IMR-90 (cell line): Measurements from ENCODE around the gene GPR35. TPM values are rescaled to one million over a fixed set of nuclear protein-coding genes. Genes with fewer than 3 reads are reported as not detected.
A peak's percentile ranks its signal among the peaks of the same experiment; 100 is the strongest.

Experiments
- ATAC-seq: fragments of 200-7000 bp; cut with Tn5 transposase; 2 replicates; pipeline ENCODE4 v1.9.1; 2020; ENCODE audit warnings: low read depth, mild to moderate bottlenecking, moderate library complexity
- BruUV-seq: library from RNA; stranded (reverse); fragments of 400-500 nt; replicated peaks from 2 replicates; lab custom pipeline; 2021; lab: Mats Ljungman, UMichigan
- CTCF ChIA-PET: fragments of 300-600 bp; formaldehyde crosslinking; extraction: SDS; loops from one replicate; lab custom pipeline; 2021; ENCODE audit warnings: antibody characterized with exemption; lab: Yijun Ruan, JAX
- POLR2A ChIA-PET: fragments of 300-600 bp; sonication (Branson Sonifier 250); formaldehyde crosslinking; loops from one replicate; lab custom pipeline; 2022; ENCODE audit warnings: antibody characterized with exemption; ENCODE audit not compliant: unreplicated experiment; lab: Charles Lee
- DNase-seq: peaks from one replicate; pipeline ENCODE4 v3.0.0; 2013
- H2AFZ ChIP-seq: replicated peaks from 2 replicates; pipeline ENCODE3; 2013; ENCODE audit warnings: low read length, mild to moderate bottlenecking; ENCODE audit not compliant: poor library complexity
- H2AK5ac ChIP-seq: 2 replicates; pipeline ENCODE4 v1.6.1; 2013; ENCODE audit warnings: low read depth, low read length, inconsistent platforms
- H2AK9ac ChIP-seq: replicated peaks from 2 replicates; pipeline ENCODE3; 2013; ENCODE audit warnings: mild to moderate bottlenecking, low read depth, low read length, moderate library complexity; ENCODE audit not compliant: poor library complexity
- H2BK120ac ChIP-seq: 2 replicates; pipeline ENCODE4 v1.6.1; 2013; ENCODE audit warnings: low read depth, low read length, inconsistent platforms
- H2BK15ac ChIP-seq: 3 replicates; pipeline ENCODE4 v1.6.1; 2013; ENCODE audit warnings: low read depth, low read length, inconsistent platforms
- H2BK20ac ChIP-seq: 2 replicates; pipeline ENCODE4 v1.6.1; 2013; ENCODE audit warnings: low read depth, mild to moderate bottlenecking, inconsistent platforms, low read length, moderate library complexity
- H2BK5ac ChIP-seq: 2 replicates; pipeline ENCODE4 v1.6.1; 2013; ENCODE audit warnings: mild to moderate bottlenecking, low read depth, low read length, inconsistent platforms; ENCODE audit not compliant: poor library complexity, severe bottlenecking
- H3K14ac ChIP-seq: replicated peaks from 2 replicates; pipeline ENCODE4 v1.6.1; 2013; ENCODE audit warnings: low read depth, low read length, inconsistent platforms
- H3K18ac ChIP-seq: 2 replicates; pipeline ENCODE4 v1.6.1; 2013; ENCODE audit warnings: low read depth, low read length, control low read depth
- H3K23ac ChIP-seq: 2 replicates; pipeline ENCODE4 v1.6.1; 2013; ENCODE audit warnings: low read depth, low read length, inconsistent platforms
- H3K27ac ChIP-seq: 2 replicates; pipeline ENCODE4 v1.5.1; 2013; ENCODE audit warnings: mild to moderate bottlenecking, control low read depth, low read length; ENCODE audit not compliant: insufficient read depth
- H3K27me3 ChIP-seq: 2 replicates; pipeline ENCODE4 v1.6.1; 2013; ENCODE audit warnings: low read length; ENCODE audit not compliant: control insufficient read depth, insufficient read depth
- H3K36me3 ChIP-seq: 2 replicates; pipeline ENCODE4 v1.6.1; 2013; ENCODE audit warnings: low read length, mixed read lengths; ENCODE audit not compliant: control insufficient read depth, insufficient read depth
- H3K4ac ChIP-seq: 2 replicates; pipeline ENCODE4 v1.6.1; 2013; ENCODE audit warnings: low read depth, low read length, inconsistent platforms
- H3K4me1 ChIP-seq: 2 replicates; pipeline ENCODE4 v1.6.1; 2013; ENCODE audit warnings: low read length, mixed read lengths; ENCODE audit not compliant: control insufficient read depth, insufficient read depth
- H3K4me2 ChIP-seq: 2 replicates; pipeline ENCODE4 v1.6.1; 2013; ENCODE audit warnings: low read depth, mild to moderate bottlenecking, control low read depth, low read length, moderate library complexity
- H3K4me3 ChIP-seq: 2 replicates; pipeline ENCODE4 v1.5.1; 2013; ENCODE audit warnings: low read depth, mild to moderate bottlenecking, control low read depth, low read length, moderate library complexity; ENCODE audit not compliant: insufficient read depth
- H3K56ac ChIP-seq: 2 replicates; pipeline ENCODE4 v1.6.1; 2013; ENCODE audit warnings: low read length, inconsistent platforms; ENCODE audit not compliant: insufficient read depth; ENCODE audit errors: extremely low read depth
- H3K79me1 ChIP-seq, 2 experiments: 2 replicates each; pipeline ENCODE4 v1.6.1; 2013; ENCODE audit warnings: low read length in 2 of 2, inconsistent platforms in 1 of 2, low read depth in 1 of 2
- H3K9ac ChIP-seq: 2 replicates; pipeline ENCODE4 v1.6.1; 2013; ENCODE audit warnings: low read depth, low read length, control low read depth
- H3K9me1 ChIP-seq: 2 replicates; pipeline ENCODE4 v1.6.1; 2013; ENCODE audit warnings: low read length, inconsistent platforms; ENCODE audit not compliant: insufficient read depth
- H3K9me3 ChIP-seq: 2 replicates; pipeline ENCODE4 v1.6.1; 2013; ENCODE audit warnings: low read length; ENCODE audit not compliant: control insufficient read depth, insufficient read depth
- H4K20me1 ChIP-seq: 2 replicates; pipeline ENCODE4 v1.6.1; 2013; ENCODE audit warnings: low read length, inconsistent platforms; ENCODE audit not compliant: insufficient read depth
- H4K5ac ChIP-seq: 2 replicates; pipeline ENCODE4 v1.6.1; 2013; ENCODE audit warnings: mild to moderate bottlenecking, low read depth, low read length, control low read depth
- H4K8ac ChIP-seq, 2 experiments: 2 replicates each; pipeline ENCODE4 v1.6.1; 2013; ENCODE audit warnings: low read depth in 2 of 2, low read length in 2 of 2, control low read depth in 1 of 2, inconsistent platforms in 1 of 2
- H4K91ac ChIP-seq: 2 replicates; pipeline ENCODE4 v1.6.1; 2013; ENCODE audit warnings: low read depth, low read length, inconsistent platforms; ENCODE audit not compliant: insufficient read depth
- BHLHE40 ChIP-seq: fragments of 150-350 bp; IDR thresholded peaks from 2 replicates; pipeline ENCODE4 v1.6.1; 2016; ENCODE audit warnings: mild to moderate bottlenecking, low read depth, low read length
- FOS ChIP-seq: fragments of 150-350 bp; IDR thresholded peaks from 2 replicates; pipeline ENCODE4 v1.6.1; 2016; ENCODE audit warnings: low read depth, low read length
- MXI1 ChIP-seq: IDR thresholded peaks from 2 replicates; pipeline ENCODE4 v1.6.1; 2012; ENCODE audit warnings: low read depth, mild to moderate bottlenecking, low read length, moderate library complexity, borderline replicate concordance
- POLR2A ChIP-seq: IDR thresholded peaks from 2 replicates; pipeline ENCODE4 v1.6.1; 2012; ENCODE audit warnings: mild to moderate bottlenecking, low read depth, low read length
- RAD21 ChIP-seq: IDR thresholded peaks from 2 replicates; pipeline ENCODE4 v1.6.1; 2012; ENCODE audit warnings: low read length, improper control_type of control experiment
- RFX5 ChIP-seq: IDR thresholded peaks from 2 replicates; pipeline ENCODE4 v1.8.0; 2012; ENCODE audit warnings: low read depth, mild to moderate bottlenecking, low read length, moderate library complexity
- SMC3 ChIP-seq: fragments of 150-350 bp; IDR thresholded peaks from 2 replicates; pipeline ENCODE4 v1.6.1; 2016; ENCODE audit warnings: low read depth, mild to moderate bottlenecking, antibody characterized with exemption, low read length, moderate library complexity
- WGBS, 2 experiments: methylation state at CpG; one replicate each; pipeline versions ENCODE4 v1.1.5 to v1.1.7; 2013; ENCODE audit warnings: missing lambda C conversion rate in 2 of 2; ENCODE audit not compliant: insufficient read length in 1 of 2; ENCODE audit errors: extremely low coverage in 2 of 2; 5-methylcytosine and 5-hydroxymethylcytosine counted together
- dilution Hi-C: fragments of 300-500 bp; cut with HindIII; formaldehyde crosslinking; loops from one replicate; pipeline ENCODE4 v1.14.3; 2018; ENCODE audit warnings: low sequenced_read_pairs; ENCODE audit not compliant: unreplicated experiment
- in situ Hi-C: fragments of 300-500 bp; cut with MboI; formaldehyde crosslinking; loops from 3 replicates; pipeline ENCODE4 v1.14.3; 2019; ENCODE audit warnings: low sequenced_read_pairs, inconsistent platforms, mixed read lengths
- intact Hi-C: fragments of 100-400 bp; cut with micrococcal nuclease; formaldehyde crosslinking; loops from 2 replicates; pipeline ENCODE4 v1.10.0; 2022
- polyA plus RNA-seq, 3 experiments: library from polyadenylated mRNA; depleted of rRNA; stranded (reverse); fragments of >200 nt; gene quantifications; 2 replicates each; pipeline ENCODE4 v1.2.3, GENCODE V29; 2012; ENCODE audit warnings: low replicate concordance in 1 of 3
- total RNA-seq: library from RNA; depleted of rRNA; stranded (reverse); fragments of >200 nt; gene quantifications from 2 replicates; pipeline ENCODE4 v1.2.3, GENCODE V29; 2012
- TF ChIP-seq, protein P1 (sequence below): fragments of 150-350 bp; IDR thresholded peaks from 2 replicates; pipeline ENCODE4 v1.6.1; 2016; ENCODE audit warnings: low read depth, mild to moderate bottlenecking, low read length, moderate library complexity, borderline replicate concordance
- TF ChIP-seq, protein P2 (sequence below): fragments of 150-350 bp; IDR thresholded peaks from 2 replicates; pipeline ENCODE4 v1.6.1; 2017; ENCODE audit warnings: mild to moderate bottlenecking, antibody characterized with exemption, low read length, low read depth

GPR35 gene
- total and polyA plus RNA-seq, 2 of the 4 experiments (the other 2 are of a cell fraction) = 0.31 TPM; not detected in 1

DNA sequence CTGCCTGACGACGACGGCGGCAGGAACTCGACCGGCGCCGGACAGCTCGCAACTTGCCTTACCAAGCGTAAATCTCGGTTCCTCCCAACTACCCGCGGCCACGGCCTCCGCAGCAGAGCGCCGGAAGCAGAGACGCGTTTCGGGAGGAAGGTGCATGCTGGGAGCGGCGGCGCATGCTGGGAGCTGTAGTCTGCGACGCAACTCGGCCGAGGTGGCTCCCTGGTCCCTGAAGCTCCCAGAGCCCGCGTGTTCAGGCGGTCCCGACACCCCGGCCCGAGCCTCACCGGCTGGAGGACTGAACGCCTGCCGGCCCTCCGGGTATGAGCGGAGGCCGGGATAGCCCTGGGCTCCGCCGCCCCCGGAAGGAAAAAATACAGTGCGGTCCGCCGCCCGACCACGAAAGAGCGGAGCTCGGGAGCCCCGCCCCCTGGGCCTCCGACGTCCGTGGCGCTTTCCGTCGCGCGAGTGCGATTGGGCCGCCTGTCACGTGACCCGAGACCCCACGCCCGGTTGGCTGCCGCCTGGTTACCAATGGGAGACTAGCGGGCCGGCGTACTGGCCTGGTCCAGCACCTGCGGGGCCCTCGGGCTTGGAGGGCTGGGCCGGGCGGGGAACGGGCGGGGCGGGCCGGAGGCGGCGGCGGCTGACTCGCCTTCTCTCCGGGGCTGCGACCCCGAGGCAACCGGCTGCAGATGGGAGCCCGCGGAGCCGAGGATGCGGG is 38.9 kb upstream of the GPR35 start, which contains the start of gene CAPN10 (continued):
- TF ChIP-seq POLR2A (peak; percentile 82; the same call in 1 of the 2 replicates), MXI1 (peak; percentile 72; the same call in 1 of the 2 replicates)

DNA sequence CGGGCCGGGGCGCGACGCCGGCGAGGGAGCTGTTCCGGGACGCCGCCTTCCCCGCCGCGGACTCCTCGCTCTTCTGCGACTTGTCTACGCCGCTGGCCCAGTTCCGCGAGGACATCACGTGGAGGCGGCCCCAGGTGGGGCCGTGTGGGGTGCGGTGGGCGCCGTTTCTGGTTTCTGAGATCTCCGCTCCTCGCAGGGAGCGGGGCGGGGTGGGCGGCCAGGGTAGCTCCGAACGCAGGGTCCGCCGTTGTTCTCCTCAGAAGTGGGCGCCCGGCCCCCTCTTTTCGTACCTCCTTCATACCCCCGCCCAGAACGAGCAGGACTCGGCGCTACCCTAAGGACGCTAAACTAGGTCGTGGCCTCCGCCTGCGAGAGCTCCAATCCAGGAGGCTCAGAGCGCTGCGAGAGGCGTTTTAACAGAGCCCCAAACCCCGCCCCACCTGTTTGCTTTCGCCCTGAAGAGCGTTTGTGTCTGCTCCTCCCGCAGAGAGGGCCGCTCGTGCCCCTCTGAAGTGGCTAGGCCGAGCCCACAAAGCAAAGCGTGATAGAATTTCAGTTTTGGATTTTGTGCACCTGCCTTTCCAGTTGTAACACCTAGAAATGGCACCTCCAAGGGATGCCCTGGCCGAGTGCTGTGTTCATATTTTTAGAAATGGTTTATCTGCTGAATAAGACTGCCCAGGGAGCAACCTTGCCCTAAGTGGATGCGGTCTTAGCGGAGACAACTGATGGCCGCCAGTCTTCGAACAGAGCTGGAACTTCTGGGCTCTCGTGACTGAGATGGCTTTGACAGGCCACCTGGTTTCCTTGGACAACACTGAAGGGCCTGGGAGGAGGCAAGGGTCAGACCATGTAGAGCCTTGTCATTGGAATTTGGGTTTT is 38.1 kb upstream of the GPR35 start:
- DNase-seq = no peak
- H3K14ac ChIP-seq = 0 out of 2 replicates have a peak overlapping the region, but pooled peaks have one; percentile 31
- dilution Hi-C loops = no loop called here
- H3K9ac ChIP-seq = peak overlapping the region; percentile 70
- POLR2A ChIA-PET = interaction anchor here (0.6 to 0.8 kb wide), 2 partner anchors 7 to 73 kb away, joined by 3 to 4 read pairs; no protein-coding TSS in a partner anchor
- peak overlapping the region; percentile 92 for H3K4me2 ChIP-seq
- H3K4me3 ChIP-seq = peak overlapping the region; percentile 81
- no peaks in the 10 kb centered on the region for H3K9me3 ChIP-seq
- no peak overlapping the region for H2BK15ac ChIP-seq
- peaks cover 22% of the 10 kb centered on the region; the same call in 1 of the 2 replicates for H3K9me1 ChIP-seq
- peak overlapping the region; percentile 53; the same call in 1 of the 2 replicates for H4K91ac ChIP-seq
- peaks cover 25 to 67% of the 10 kb centered on the region in 2 experiments for H3K79me1 ChIP-seq
- peaks cover 15% of the 10 kb centered on the region for H3K4me1 ChIP-seq
- 0 out of 2 replicates have a peak overlapping the region, but pooled peaks have one; percentile 39 for H3K23ac ChIP-seq
- no peaks in the 10 kb centered on the region for H3K27me3 ChIP-seq
- H3K27ac ChIP-seq = peak overlapping the region; percentile 35; the same call in 1 of the 2 replicates
- no peak overlapping the region for H2BK5ac ChIP-seq
- no peak overlapping the region for H2BK120ac ChIP-seq
- no peak overlapping the region for H2BK20ac ChIP-seq
- peaks cover 21% of the 10 kb centered on the region for H3K36me3 ChIP-seq
- no peak overlapping the region for H3K56ac ChIP-seq
- H3K4ac ChIP-seq = peak overlapping the region; percentile 38; the same call in 1 of the 2 replicates
- H3K18ac ChIP-seq = no peak overlapping the region
- peaks cover 13% of the 10 kb centered on the region for H4K20me1 ChIP-seq
- no TSS peak for BruUV-seq
- no peak overlapping the region; the same call in 1 of the 2 replicates for H2AK5ac ChIP-seq
- H4K8ac ChIP-seq = no peak overlapping the region; a peak in 1 of 4 replicates
- WGBS, 2 experiments = 3% methylated on average over 18 of the region's 62 CpGs; no CpG with 5 or more reads in 1 of the 2 experiments
- intact Hi-C loops = no loop called here
- H2AFZ ChIP-seq = peak overlapping the region; percentile 92
- no peak overlapping the region for H4K5ac ChIP-seq
- ATAC-seq = peak; percentile 19
- peak overlapping the region; percentile 77 for H2AK9ac ChIP-seq
- CTCF ChIA-PET = interaction anchor here (1.2 kb wide), 1 partner anchor 17 kb away, joined by 4 read pairs; no protein-coding TSS in a partner anchor
- in situ Hi-C loops = no loop called here
- no peak for TF ChIP-seq SMC3
- no peak for TF ChIP-seq RFX5
- TF ChIP-seq FOS = no peak
- TF ChIP-seq RAD21 = no peak
- TF ChIP-seq, protein P1, sequence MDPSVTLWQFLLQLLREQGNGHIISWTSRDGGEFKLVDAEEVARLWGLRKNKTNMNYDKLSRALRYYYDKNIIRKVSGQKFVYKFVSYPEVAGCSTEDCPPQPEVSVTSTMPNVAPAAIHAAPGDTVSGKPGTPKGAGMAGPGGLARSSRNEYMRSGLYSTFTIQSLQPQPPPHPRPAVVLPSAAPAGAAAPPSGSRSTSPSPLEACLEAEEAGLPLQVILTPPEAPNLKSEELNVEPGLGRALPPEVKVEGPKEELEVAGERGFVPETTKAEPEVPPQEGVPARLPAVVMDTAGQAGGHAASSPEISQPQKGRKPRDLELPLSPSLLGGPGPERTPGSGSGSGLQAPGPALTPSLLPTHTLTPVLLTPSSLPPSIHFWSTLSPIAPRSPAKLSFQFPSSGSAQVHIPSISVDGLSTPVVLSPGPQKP = no peak
- TF ChIP-seq BHLHE40 = no peak
- TF ChIP-seq, protein P2, sequence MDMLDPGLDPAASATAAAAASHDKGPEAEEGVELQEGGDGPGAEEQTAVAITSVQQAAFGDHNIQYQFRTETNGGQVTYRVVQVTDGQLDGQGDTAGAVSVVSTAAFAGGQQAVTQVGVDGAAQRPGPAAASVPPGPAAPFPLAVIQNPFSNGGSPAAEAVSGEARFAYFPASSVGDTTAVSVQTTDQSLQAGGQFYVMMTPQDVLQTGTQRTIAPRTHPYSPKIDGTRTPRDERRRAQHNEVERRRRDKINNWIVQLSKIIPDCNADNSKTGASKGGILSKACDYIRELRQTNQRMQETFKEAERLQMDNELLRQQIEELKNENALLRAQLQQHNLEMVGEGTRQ = no peak; the same call in 1 of the 2 replicates
- TF ChIP-seq POLR2A = no peak
